ENCODE measurements around the gene MFRP. TPM values are rescaled to one million over a fixed set of nuclear protein-coding genes. Genes with fewer than 3 reads are reported as not detected.
A peak's percentile ranks its signal among the peaks of the same experiment; 100 is the strongest.

The MFRP gene
- total RNA-seq, 2 experiments from 2014 or later = not detected

DNA sequence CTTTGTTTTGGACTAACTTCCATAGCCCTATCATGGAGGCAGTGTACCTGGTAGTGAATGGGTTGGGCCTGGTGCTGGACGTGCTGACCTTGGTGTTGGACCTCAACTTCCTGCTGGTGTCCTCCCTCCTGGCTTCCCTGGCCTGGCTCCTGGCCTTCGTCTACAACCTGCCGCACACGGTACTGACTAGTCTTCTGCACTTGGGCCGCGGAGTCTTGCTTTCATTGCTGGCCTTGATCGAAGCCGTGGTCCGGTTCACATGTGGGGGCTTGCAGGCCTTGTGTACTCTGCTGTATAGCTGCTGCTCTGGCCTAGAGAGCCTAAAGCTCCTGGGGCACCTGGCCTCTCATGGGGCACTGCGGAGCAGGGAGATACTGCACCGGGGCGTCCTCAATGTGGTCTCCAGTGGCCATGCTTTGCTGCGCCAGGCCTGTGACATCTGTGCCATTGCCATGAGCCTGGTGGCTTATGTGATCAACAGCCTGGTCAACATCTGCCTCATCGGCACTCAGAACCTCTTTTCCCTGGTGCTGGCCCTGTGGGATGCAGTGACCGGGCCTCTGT lies 11.3 kb downstream of the MFRP start:
- Mint-ChIP-seq H3K4me1 (peaks cover 26% of the 10 kb centered on the region), H3K4me3 (peak overlapping the region; percentile 98), H3K9me3 (no peaks in the 10 kb centered on the region), H3K36me3 (peaks cover 9% of the 10 kb centered on the region), H3K27me3 (peaks cover 19% of the 10 kb centered on the region), H3K27ac (peak overlapping the region; percentile 99)
- POLR2A ChIA-PET = interaction anchor here (1.0 to 1.8 kb wide), 3 partner anchors 13 to 316 kb away, joined by 3 to 13 read pairs (median 3); partner anchors contain the start of genes DPAGT1 and TRAPPC4
- DNase-seq (no peak), ATAC-seq (ENCODE audit: low read depth) (no peak)

- Mint-ChIP-seq H3K27me3 (peaks cover 24% of the 10 kb centered on the region), H3K9me3 (no peaks in the 10 kb centered on the region), H3K4me3 (peak within 1 kb of the TSS; percentile 98), H3K36me3 (peaks cover 9% of the 10 kb centered on the region), H3K4me1 (peaks cover 26% of the 10 kb centered on the region), H3K27ac (peak within 1 kb of the TSS; percentile 99)
- DNase-seq = peak; percentile 91
- POLR2A ChIA-PET = interaction anchor here (0.7 to 2.0 kb wide), 11 partner anchors 9 to 316 kb away, joined by 3 to 13 read pairs (median 3); partner anchors contain the start of genes CBL, DPAGT1, TRAPPC4 and VPS11
- ATAC-seq (ENCODE audit: low read depth) = peak; percentile 93
Observed at GRCh38 chr11:119334174-119334930, 12.2 kb downstream of the MFRP start, which contains the start of gene RNF26. RNF26 (plus strand) TSS chr11:119334527; CDS start chr11:119335123, 596 bp downstream.

DNA sequence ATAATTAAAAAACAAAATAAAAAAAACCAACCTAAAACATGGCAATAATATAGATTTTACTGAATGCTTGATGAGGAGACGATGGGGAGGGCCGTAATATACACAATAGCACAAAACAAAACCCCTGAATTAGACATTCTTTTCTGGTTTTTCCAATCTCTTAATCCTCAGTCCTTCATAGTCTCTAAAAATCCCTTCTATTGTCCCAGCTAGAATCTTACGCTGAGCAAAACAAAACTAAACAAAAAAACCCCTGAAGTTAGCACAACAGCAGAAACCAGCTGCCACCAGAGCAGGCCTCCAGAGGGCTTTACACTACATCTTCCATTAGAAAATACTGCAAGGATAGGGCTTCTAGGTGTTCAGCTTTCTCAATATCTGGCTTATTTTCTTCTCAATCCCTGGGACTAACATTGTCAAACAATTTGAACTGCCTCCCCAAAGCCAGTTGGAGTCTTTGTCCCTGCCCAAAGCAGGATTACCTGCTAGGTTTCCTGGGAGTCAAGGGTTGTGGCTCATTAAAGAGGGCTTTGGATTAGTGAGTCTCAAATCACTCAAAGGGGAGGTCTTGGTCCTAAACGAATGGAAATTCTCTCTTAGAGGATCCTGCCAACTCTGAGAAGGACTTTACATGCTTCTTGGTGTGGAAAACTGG lies 14.3 kb downstream of the MFRP start:
- Mint-ChIP-seq H3K27ac (peak overlapping the region; percentile 71), H3K27me3 (peaks cover 20% of the 10 kb centered on the region), H3K36me3 (peaks cover 6% of the 10 kb centered on the region), H3K4me3 (no peak overlapping the region), H3K9me3 (no peaks in the 10 kb centered on the region), H3K4me1 (peaks cover 20% of the 10 kb centered on the region)
- DNase-seq (no peak), ATAC-seq (ENCODE audit: low read depth) (no peak)
- POLR2A ChIA-PET = interaction anchor here (2.0 kb wide), 1 partner anchor 126 kb away, joined by 8 read pairs; the partner anchor contains the start of gene CBL

- Mint-ChIP-seq H3K4me1 (peaks cover 15% of the 10 kb centered on the region), H3K36me3 (no peaks in the 10 kb centered on the region), H3K9me3 (no peaks in the 10 kb centered on the region), H3K27ac (no peak overlapping the region), H3K27me3 (peaks cover 20% of the 10 kb centered on the region), H3K4me3 (no peak overlapping the region)
- POLR2A ChIA-PET = interaction anchor here (1.1 kb wide), 1 partner anchor 272 kb away, joined by 4 read pairs; no protein-coding TSS in a partner anchor
- ATAC-seq (ENCODE audit: low read depth) (no peak), DNase-seq (no peak)
Observed at GRCh38 chr11:119330237-119330636, 16.3 kb downstream of the MFRP start.

GRCh38 chr11:119329320-119329719 lies 17.2 kb downstream of the MFRP start:
- no peak overlapping the region for H3K4me3 Mint-ChIP-seq
- POLR2A ChIA-PET = no interaction called here
- H3K4me1 Mint-ChIP-seq = peaks cover 11% of the 10 kb centered on the region
- no peak for ATAC-seq (ENCODE audit: low read depth)
- H3K9me3 Mint-ChIP-seq = no peaks in the 10 kb centered on the region
- no peaks in the 10 kb centered on the region for H3K36me3 Mint-ChIP-seq
- no peak for DNase-seq
- H3K27ac Mint-ChIP-seq = no peak overlapping the region
- peaks cover 20% of the 10 kb centered on the region for H3K27me3 Mint-ChIP-seq

GRCh38 chr11:119324189-119324588 lies 22.3 kb downstream of the MFRP start:
- ATAC-seq (ENCODE audit: low read depth) (no peak), DNase-seq (no peak)
- no peaks in the 10 kb centered on the region for H3K9me3 Mint-ChIP-seq
- H3K36me3 Mint-ChIP-seq = no peaks in the 10 kb centered on the region
- peaks cover 9% of the 10 kb centered on the region for H3K27me3 Mint-ChIP-seq
- H3K4me3 Mint-ChIP-seq = no peak overlapping the region
- peaks cover 16% of the 10 kb centered on the region for H3K4me1 Mint-ChIP-seq
- POLR2A ChIA-PET = interaction anchor here (1.0 to 1.4 kb wide), 2 partner anchors 10 to 17 kb away, joined by 3 read pairs; partner anchors contain the start of genes C1QTNF5 and RNF26
- H3K27ac Mint-ChIP-seq = no peak overlapping the region

GRCh38 chr11:119323532-119324033 lies 22.9 kb downstream of the MFRP start:
- ATAC-seq (ENCODE audit: low read depth) = no peak
- H3K27ac Mint-ChIP-seq = no peak overlapping the region
- H3K4me3 Mint-ChIP-seq = no peak overlapping the region
- no peaks in the 10 kb centered on the region for H3K9me3 Mint-ChIP-seq
- POLR2A ChIA-PET = interaction anchor here (1.0 to 3.4 kb wide), 6 partner anchors 11 to 305 kb away, joined by 3 to 11 read pairs (median 4); partner anchors contain the start of genes C1QTNF5, NLRX1, RNF26 and RPS25
- peaks cover 10% of the 10 kb centered on the region for H3K27me3 Mint-ChIP-seq
- H3K36me3 Mint-ChIP-seq = no peaks in the 10 kb centered on the region
- peak; percentile 79 for DNase-seq
- peaks cover 16% of the 10 kb centered on the region for H3K4me1 Mint-ChIP-seq

- Mint-ChIP-seq H3K36me3 (no peaks in the 10 kb centered on the region), H3K9me3 (no peaks in the 10 kb centered on the region), H3K4me3 (no peak overlapping the region), H3K4me1 (peaks cover 16% of the 10 kb centered on the region), H3K27ac (no peak overlapping the region), H3K27me3 (peaks cover 11% of the 10 kb centered on the region)
- POLR2A ChIA-PET = interaction anchor here (1.0 to 3.4 kb wide), 7 partner anchors 11 to 304 kb away, joined by 3 to 13 read pairs (median 4); partner anchors contain the start of genes C1QTNF5, NLRX1, RNF26 and RPS25
- no peak for DNase-seq
- no peak for ATAC-seq (ENCODE audit: low read depth)
Observed at GRCh38 chr11:119322921-119323531, 23.5 kb downstream of the MFRP start.

DNA sequence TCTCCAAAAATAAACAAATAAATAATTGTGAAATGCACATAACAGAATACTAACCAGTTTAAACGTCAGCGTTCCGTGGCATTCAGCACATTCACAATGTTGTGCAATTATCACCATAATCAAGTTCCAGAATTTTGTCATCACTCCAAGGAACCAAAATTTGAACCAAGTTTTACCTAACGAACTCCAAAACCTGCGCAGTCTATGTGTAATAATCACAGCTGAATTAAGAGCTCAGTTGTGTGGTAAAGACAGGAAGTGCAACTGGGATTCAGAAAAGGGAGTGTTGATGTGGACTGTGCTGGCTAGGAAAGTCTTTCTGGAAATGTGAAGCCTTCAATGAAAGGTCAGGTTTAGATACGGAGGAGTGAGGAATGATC lies 24.2 kb downstream of the MFRP start:
- Mint-ChIP-seq H3K4me1 (peaks cover 16% of the 10 kb centered on the region), H3K27ac (no peak overlapping the region), H3K9me3 (no peaks in the 10 kb centered on the region), H3K36me3 (no peaks in the 10 kb centered on the region), H3K4me3 (no peak overlapping the region), H3K27me3 (peaks cover 17% of the 10 kb centered on the region)
- POLR2A ChIA-PET = interaction anchor here (1.1 to 3.4 kb wide), 8 partner anchors 12 to 304 kb away, joined by 3 to 13 read pairs (median 11); partner anchors contain the start of genes C2CD2L, HYOU1, RNF26 and RPS25
- no peak for DNase-seq
- no peak for ATAC-seq (ENCODE audit: low read depth)

DNA sequence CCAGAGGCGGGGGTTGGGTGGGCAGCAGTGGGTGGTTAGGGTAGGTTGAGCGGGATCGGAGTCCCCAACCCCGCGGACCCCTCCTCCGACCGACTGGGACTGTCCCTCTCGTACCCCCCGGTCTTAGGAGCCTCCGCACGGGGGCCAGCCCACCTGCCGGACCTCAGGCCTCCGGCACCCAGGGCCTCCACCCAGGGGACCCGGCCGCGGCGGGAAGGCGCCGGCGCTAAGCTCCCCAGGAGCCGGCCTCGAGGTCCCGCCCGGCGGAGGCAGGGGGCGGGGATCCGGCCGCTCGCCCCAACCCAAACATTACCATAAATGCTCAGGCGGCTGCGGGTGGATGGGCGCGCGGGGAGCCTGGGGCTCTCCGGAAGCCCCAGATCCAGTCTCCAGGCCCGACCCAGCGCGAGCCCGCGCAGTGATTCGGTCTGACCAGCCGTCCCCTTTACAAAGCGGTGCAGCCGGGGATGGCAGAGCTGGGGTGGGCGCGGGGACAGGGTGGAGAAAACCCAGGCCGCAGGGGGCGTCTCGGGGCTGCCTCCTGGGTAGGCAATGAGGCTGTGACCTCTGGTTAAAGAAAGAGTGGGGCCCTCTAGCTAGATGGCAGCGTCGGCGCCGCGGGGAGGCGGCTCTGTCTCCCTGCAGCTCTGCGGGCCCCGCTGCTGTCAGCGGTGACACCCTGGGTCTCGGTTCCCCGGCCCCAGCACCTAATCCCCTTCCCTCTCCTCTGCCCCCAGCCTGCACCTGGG lies 25.6 kb downstream of the MFRP start:
- peaks cover 16% of the 10 kb centered on the region for H3K4me1 Mint-ChIP-seq
- no peaks in the 10 kb centered on the region for H3K9me3 Mint-ChIP-seq
- H3K27ac Mint-ChIP-seq = peak overlapping the region; percentile 92
- no peaks in the 10 kb centered on the region for H3K36me3 Mint-ChIP-seq
- ATAC-seq (ENCODE audit: low read depth) (peak; percentile 79), DNase-seq (peak; percentile 84)
- peak overlapping the region; percentile 86 for H3K4me3 Mint-ChIP-seq
- POLR2A ChIA-PET = interaction anchor here (0.6 to 3.4 kb wide), 19 partner anchors 11 to 264 kb away, joined by 3 to 18 read pairs (median 5); partner anchors contain the start of genes C2CD2L, CBL, DPAGT1 and HYOU1
- peaks cover 19% of the 10 kb centered on the region for H3K27me3 Mint-ChIP-seq

DNA sequence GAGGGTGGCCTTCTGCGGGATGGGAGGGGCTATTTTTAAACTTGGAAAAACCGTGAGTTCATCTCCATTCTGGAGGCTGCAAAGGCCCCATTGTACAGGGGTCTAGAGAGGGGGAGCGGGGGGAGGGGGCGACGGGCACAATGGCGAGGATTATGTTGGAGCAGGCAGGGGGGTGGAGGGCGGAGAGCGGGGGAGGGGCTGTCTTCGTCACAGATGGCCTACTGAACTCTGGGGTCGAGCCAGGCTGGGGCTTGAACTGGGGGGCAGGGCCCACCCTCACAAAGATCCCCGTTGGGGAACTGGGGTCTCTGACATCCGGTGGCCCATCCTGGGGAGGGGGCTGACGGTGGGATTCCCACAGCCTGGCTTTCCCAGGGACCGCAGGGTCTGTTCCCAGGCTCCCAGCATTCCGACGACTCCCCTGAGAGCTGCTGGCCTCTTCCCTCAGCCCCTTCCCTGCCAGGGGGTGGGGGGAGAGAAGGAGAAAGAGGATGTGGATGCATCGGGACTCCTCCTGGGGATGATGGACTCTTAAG lies 26.2 kb downstream of the MFRP start:
- ATAC-seq (ENCODE audit: low read depth) = no peak
- Mint-ChIP-seq H3K4me3 (peak overlapping the region; percentile 65), H3K4me1 (peaks cover 21% of the 10 kb centered on the region), H3K9me3 (no peaks in the 10 kb centered on the region), H3K36me3 (no peaks in the 10 kb centered on the region), H3K27me3 (peaks cover 21% of the 10 kb centered on the region), H3K27ac (peak overlapping the region; percentile 83)
- POLR2A ChIA-PET = interaction anchor here (1.0 to 3.4 kb wide), 12 partner anchors 10 to 260 kb away, joined by 3 to 18 read pairs (median 6); partner anchors contain the start of genes C2CD2L, CBL, DPAGT1 and VPS11
- DNase-seq = no peak

Measured in activated naive CD8-positive, alpha-beta T cell treated with anti-CD3 and anti-CD28 coated beads, Interleukin-2, amount 10 ng/mL, durations not matched to agents 7 days and 5 days (primary cell).